NT2/D1 (cell line): ENCODE results near the gene KDM6A.
"Not testable (repeated sequence)": the region's sequence is repeated elsewhere in the genome, so short reads cannot be mapped to it uniquely, and the experiment has no call there.

Experiments
- DNase-seq: peaks from one replicate; pipeline ENCODE4 v3.0.0-alpha.2; 2011; ENCODE audit warnings: low read depth, low spot score
- H3K27me3 ChIP-seq: 2 replicates; pipeline ENCODE4 v1.6.0; 2011; ENCODE audit warnings: mild to moderate bottlenecking; ENCODE audit not compliant: insufficient read length, insufficient read depth
- H3K36me3 ChIP-seq: 2 replicates; pipeline ENCODE4 v1.6.1; 2011; ENCODE audit warnings: mild to moderate bottlenecking, low read length, mixed read lengths; ENCODE audit not compliant: insufficient read depth, insufficient read length
- H3K4me1 ChIP-seq: 2 replicates; pipeline ENCODE4 v1.5.1; 2011; ENCODE audit not compliant: insufficient read depth, insufficient read length
- H3K4me3 ChIP-seq: 2 replicates; pipeline ENCODE4 v1.5.1; 2011; ENCODE audit warnings: low read depth; ENCODE audit not compliant: insufficient read length
- H3K9ac ChIP-seq: 2 replicates; pipeline ENCODE4 v1.6.0; 2011; ENCODE audit warnings: low read depth; ENCODE audit not compliant: insufficient read length
- H3K9me3 ChIP-seq: 2 replicates; pipeline ENCODE4 v1.5.1; 2011; ENCODE audit warnings: mild to moderate bottlenecking, low read length; ENCODE audit not compliant: insufficient read depth
- SUZ12 ChIP-seq: IDR thresholded peaks from 2 replicates; pipeline ENCODE4 v1.6.1; 2011; ENCODE audit not compliant: insufficient read length, insufficient read depth; ENCODE audit errors: extremely low read depth
- YY1 ChIP-seq: IDR thresholded peaks from 2 replicates; pipeline ENCODE4 v1.6.1; 2011; ENCODE audit not compliant: insufficient read length, insufficient read depth
- ZNF274 ChIP-seq: IDR thresholded peaks from 2 replicates; pipeline ENCODE4 v1.6.1; 2011; ENCODE audit warnings: mild to moderate bottlenecking, low read depth, low read length

The KDM6A gene

DNA sequence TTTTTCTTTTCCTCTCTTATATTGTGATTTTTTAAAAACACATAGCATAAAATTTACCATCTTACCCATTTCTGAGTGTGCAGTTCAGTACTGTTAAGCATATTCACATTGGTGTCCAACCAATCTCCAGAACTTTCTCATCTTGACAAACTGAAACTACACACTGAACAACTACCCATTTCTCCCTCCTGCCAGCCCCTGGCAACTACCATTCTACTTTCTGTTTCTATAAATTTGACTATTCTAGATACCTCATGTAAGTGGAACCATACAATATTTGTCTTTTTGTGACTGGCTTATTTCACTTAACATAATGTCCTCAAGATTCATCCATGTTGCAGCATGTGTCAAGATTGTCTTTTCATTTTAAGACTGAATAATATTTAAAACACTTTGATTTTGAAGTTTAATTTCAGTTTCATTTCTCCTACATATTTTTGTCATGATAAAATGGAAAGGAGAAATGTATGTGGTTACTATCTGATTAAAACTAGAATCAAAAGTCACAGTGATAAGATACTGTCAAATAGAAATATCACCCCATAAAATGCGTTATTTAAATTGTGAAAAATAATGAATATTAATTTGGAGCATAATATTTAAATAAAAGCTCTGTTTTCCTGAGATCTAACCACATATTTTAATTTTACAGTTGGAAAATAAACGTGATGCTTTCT is 204.9 kb downstream of the KDM6A start:
- no peaks in the 10 kb centered on the region for H3K4me1 ChIP-seq
- H3K36me3 ChIP-seq = peaks cover 37% of the 10 kb centered on the region
- no peak overlapping the region for H3K9ac ChIP-seq
- DNase-seq = no peak
- TF ChIP-seq YY1 = no peak
- TF ChIP-seq SUZ12 = no peak
- no peak for TF ChIP-seq ZNF274
- no peaks in the 10 kb centered on the region for H3K27me3 ChIP-seq
- no peaks in the 10 kb centered on the region for H3K9me3 ChIP-seq
- no peak overlapping the region for H3K4me3 ChIP-seq

DNA sequence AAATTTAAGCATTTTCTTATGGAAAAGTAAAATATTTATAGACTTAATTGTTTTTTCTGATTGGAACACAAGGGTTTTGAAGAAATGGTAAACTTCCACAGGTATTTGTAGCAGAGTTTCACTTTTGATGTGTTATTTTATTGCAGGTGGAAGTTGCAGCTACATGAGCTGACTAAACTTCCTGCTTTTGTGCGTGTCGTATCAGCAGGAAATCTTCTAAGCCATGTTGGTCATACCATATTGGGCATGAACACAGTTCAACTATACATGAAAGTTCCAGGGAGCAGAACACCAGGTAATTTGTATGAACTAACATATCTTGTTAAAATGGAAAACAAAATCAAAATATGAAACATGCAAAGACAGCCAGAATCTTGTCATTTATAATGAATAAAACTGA is 210.3 kb downstream of the KDM6A start:
- Histone ChIP-seq H3K4me3 (no peak overlapping the region), H3K9ac (no peak overlapping the region), H3K4me1 (no peaks in the 10 kb centered on the region), H3K27me3 (no peaks in the 10 kb centered on the region), H3K9me3 (no peaks in the 10 kb centered on the region), H3K36me3 (peaks cover 62% of the 10 kb centered on the region)
- no peak for TF ChIP-seq ZNF274
- no peak for TF ChIP-seq YY1
- TF ChIP-seq SUZ12 = no peak
- DNase-seq = no peak

DNA sequence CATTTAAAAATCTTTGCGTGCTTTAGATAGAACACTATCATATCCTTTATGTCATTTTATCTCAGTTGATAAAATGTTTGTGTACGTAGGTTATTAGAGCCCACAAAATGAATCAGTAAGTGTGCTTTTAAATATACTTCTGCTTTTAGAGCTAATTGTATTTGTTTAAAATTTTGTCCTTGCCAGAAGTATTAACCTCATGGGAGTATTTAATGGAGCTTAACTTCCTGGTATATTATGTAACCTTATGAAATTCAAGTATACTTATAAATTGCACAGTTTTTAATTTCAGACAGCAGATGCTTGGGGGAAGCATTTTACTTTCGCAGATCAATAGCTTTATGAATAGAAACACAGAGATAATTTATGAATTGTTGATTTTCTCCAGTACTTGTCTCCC is 237.5 kb downstream of the KDM6A start:
- no peak for DNase-seq
- no peak for TF ChIP-seq SUZ12
- TF ChIP-seq YY1 = no peak
- TF ChIP-seq ZNF274 = no peak
- no peaks in the 10 kb centered on the region for H3K27me3 ChIP-seq
- no peaks in the 10 kb centered on the region for H3K9me3 ChIP-seq
- no peaks in the 10 kb centered on the region for H3K4me1 ChIP-seq
- H3K36me3 ChIP-seq = peaks cover 41% of the 10 kb centered on the region
- no peak overlapping the region for H3K4me3 ChIP-seq
- H3K9ac ChIP-seq = no peak overlapping the region

DNA sequence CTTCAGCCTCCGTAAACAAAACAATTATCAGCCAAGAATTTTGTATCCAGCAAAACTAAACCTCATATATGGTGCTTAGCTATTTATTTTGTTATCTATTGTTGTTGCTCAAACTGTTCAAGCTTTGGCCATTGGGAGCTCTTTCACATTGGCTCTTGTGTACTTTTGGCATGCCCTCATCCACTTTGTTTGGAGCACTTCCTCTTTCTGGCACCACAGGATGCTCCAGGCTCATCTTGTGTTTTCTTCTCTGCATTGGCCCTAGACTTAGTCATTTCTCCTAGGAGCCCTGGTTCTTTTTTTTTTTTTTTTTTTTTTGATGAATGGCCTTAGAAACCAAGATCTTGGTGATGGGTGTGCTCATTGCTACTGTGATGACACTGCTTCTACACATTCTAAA is 253.2 kb downstream of the KDM6A start:
- TF ChIP-seq SUZ12 (no peak), ZNF274 (no peak), YY1 (no peak)
- no peak overlapping the region for H3K9ac ChIP-seq
- H3K36me3 ChIP-seq = no peaks in the 10 kb centered on the region
- H3K4me1 ChIP-seq = no peaks in the 10 kb centered on the region
- no peaks in the 10 kb centered on the region for H3K27me3 ChIP-seq
- H3K9me3 ChIP-seq = peaks cover 22% of the 10 kb centered on the region
- DNase-seq = no peak
- no peak overlapping the region for H3K4me3 ChIP-seq

DNA sequence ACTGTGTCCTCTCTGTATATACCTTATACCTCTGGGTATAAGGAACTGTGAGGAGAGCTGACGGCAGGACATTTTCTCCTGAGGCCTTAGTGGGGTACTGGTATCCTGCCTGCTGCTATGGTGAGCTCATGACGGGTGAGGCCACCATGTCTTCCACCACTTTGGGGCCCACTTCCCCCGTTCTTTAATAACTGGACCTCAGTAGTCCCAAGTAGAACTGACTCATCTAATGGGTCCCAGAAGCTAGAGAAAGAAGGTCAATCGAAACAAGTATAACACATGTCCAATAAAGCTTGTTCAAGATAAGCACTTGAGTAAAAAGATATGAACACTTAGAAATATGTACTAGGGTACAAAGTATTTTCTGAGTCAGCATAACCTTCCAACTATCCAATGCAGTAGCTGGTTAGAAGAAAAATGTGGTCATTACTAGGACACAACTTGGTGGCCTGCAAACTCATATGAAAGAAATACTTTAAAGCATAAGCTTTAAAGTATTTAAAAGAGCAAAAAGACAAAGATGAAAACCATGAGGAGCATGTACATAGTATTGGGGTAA is 256.0 kb downstream of the KDM6A start:
- TF ChIP-seq SUZ12 (no peak), YY1 (no peak), ZNF274 (no peak)
- no peak overlapping the region for H3K9ac ChIP-seq
- no peak overlapping the region for H3K4me3 ChIP-seq
- DNase-seq = no peak
- H3K9me3 ChIP-seq = peaks cover 22% of the 10 kb centered on the region
- H3K36me3 ChIP-seq = no peaks in the 10 kb centered on the region
- no peaks in the 10 kb centered on the region for H3K4me1 ChIP-seq
- H3K27me3 ChIP-seq = no peaks in the 10 kb centered on the region

DNA sequence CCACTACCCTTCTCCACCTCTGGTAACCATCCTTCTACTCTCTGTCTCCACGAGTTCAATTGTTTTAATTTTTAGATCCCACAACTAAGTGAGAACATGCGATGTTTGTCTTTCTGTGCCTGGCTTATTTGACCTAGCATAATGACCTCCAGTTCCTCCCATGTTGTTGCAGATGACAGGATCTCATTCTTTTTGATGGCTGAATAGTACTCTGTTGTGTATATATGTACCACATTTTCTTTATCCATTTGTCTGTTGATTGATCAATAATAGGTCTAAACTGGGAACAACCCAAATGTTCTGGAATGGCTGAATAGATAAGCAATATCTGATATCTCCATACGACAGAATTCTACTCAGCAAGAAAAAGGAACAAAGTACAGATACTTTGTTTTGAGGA is 260.5 kb downstream of the KDM6A start:
- Histone ChIP-seq H3K9me3 (peaks cover 12% of the 10 kb centered on the region), H3K4me3 (no peak overlapping the region), H3K27me3 (no peaks in the 10 kb centered on the region), H3K4me1 (no peaks in the 10 kb centered on the region), H3K36me3 (no peaks in the 10 kb centered on the region), H3K9ac (no peak overlapping the region)
- DNase-seq = no peak
- TF ChIP-seq YY1 (no peak), SUZ12 (no peak)

DNA sequence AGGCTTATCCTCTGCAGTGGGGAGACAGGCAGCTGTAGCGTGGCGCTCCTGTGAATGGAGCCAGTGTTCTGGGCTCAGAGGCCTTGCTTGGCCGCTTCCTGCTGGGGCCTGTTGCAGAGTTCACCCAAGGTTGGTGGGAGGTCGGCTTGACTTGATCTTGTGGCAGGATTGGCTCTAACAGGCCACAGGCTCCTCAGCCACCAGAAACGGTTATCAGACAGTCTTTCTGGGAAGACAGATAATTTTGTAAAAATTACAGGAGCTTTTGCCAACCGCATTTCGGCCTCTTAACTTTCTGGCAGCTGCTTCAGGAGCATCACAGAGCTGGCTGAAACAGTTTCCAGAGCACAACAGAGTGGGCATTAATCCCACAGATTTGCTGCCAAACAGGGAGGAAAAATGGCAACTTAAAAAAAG is 261.3 kb downstream of the KDM6A start:
- no peak for TF ChIP-seq SUZ12
- TF ChIP-seq ZNF274 = no peak
- TF ChIP-seq YY1 = no peak
- H3K27me3 ChIP-seq = no peaks in the 10 kb centered on the region
- no peak for DNase-seq
- H3K36me3 ChIP-seq = no peaks in the 10 kb centered on the region
- H3K9me3 ChIP-seq = peaks cover 12% of the 10 kb centered on the region
- H3K9ac ChIP-seq = no peak overlapping the region
- H3K4me1 ChIP-seq = no peaks in the 10 kb centered on the region
- no peak overlapping the region for H3K4me3 ChIP-seq

DNA sequence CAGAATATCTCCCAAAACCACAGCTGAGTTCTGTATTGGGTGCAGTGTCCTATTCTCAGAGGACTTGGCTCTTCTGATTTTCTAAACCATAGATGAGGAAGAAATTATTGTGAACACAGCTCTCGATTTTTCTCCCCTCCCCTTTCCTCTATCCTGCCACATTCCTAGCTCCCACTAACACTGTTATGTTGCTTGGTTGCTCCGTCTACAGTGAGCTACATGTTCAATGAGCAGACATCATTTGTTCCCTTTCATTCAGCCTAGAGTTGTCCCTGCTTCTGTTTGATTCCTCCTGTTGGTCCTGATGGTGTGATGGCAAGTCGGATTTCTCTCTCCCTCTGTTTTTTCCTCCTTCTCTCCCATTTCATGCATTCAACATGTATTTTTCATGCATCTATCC is 261.8 kb downstream of the KDM6A start:
- TF ChIP-seq ZNF274 (no peak), SUZ12 (no peak), YY1 (no peak)
- H3K9me3 ChIP-seq = peaks cover 7% of the 10 kb centered on the region
- DNase-seq = no peak
- no peaks in the 10 kb centered on the region for H3K27me3 ChIP-seq
- no peak overlapping the region for H3K9ac ChIP-seq
- H3K4me1 ChIP-seq = no peaks in the 10 kb centered on the region
- H3K36me3 ChIP-seq = no peaks in the 10 kb centered on the region
- H3K4me3 ChIP-seq = no peak overlapping the region

DNA sequence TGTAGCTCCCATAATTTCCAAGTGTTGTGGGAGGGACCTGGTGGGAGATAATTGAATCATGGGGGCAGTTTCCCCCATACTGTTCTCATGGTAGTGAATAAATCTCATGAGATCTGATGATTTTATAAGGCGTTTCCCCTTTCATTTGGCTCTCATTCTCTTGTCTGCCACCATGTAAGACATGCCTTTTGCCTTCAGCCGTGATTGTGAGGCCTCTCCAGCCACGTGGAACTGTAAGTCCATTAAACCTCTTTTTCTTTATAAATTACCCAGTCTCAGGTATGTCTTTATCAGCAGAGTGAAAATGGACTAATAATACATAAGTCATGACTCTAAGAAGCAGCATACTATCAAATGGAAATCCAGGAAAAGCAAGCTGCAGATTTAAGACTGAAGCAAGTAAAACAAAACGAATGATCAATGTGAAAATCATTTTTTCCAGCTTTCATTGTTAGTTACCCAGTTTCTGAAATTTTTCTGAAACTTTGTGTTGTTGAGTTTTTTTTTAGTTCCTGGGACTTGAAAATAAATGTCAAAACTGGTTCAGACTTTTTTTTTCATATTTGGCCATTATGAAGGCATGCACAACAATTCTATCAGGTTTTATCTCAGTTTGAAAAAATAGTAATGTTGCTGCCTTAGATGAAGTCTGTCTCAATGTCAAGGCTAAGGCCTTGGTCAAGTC is 262.5 kb downstream of the KDM6A start:
- not testable (repeated sequence) for H3K9me3 ChIP-seq, DNase-seq

More for the DNA sequence above, 262.5 kb downstream of the KDM6A start:
- H3K27me3 ChIP-seq, H3K9ac ChIP-seq, H3K4me3 ChIP-seq, H3K36me3 ChIP-seq, H3K4me1 ChIP-seq: not testable (repeated sequence)
